ENCODE results near the gene LIPI.
"Not testable (repeated sequence)": the region's sequence is repeated elsewhere in the genome, so short reads cannot be mapped to it uniquely, and the experiment has no call there.

The LIPI gene

DNA sequence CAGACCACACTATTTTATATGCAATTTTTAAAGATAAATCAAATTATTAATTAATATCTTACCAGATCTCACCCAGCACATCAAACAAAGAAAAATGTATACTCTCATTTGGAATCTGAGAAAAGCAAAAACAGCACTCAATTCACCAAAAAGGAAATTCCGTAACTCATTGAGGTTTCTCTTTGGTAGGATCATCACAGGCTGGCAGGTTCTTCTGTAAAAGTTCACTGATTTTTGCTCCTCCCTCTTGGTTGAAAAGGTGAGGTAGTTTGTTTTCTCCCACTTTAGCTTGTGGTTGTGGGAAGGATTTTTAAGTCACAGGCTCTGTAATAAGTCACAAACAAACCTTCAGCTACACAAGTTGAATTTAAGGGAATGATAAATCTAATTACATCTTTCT lies at the start of gene LIPI:
Gene LIPI, minus strand, starts transcription at position 218 of the 400 bp plus-strand sequence. Its CDS starts 110 bp downstream, at position 108.
- DNase-seq (ENCODE audit: low spot score): no peak

GRCh38 chr21:14260174-14260764 lies 49.5 kb upstream of the LIPI start:
- DNase-seq (ENCODE audit: low spot score): no peak

DNA sequence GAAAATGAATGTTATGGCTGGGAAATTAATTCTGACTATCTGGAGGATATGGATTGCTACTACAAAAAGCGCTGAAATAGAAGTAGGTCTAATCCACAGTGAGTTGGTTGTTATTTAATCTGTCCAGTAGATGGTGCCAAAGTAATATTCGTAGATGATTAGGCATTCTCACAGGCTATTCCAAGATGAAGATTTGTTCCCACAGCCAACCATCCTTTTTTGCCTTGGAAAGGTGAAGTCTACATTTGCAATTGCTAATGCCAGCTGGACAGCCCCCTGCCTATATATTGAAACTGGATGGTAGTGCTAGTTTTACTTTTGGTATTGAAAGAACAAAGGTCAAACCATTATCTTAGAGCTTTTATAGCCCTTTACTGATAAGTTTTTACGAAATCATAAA lies 49.0 kb upstream of the LIPI start:
- peak; percentile 9 for DNase-seq (ENCODE audit: low spot score)

- DNase-seq (ENCODE audit: low spot score): no peak
Measured at GRCh38 chr21:14251336-14251735, 40.6 kb upstream of the LIPI start.

GRCh38 chr21:14245711-14246110 lies 35.0 kb upstream of the LIPI start:
- DNase-seq (ENCODE audit: low spot score): no peak

DNA sequence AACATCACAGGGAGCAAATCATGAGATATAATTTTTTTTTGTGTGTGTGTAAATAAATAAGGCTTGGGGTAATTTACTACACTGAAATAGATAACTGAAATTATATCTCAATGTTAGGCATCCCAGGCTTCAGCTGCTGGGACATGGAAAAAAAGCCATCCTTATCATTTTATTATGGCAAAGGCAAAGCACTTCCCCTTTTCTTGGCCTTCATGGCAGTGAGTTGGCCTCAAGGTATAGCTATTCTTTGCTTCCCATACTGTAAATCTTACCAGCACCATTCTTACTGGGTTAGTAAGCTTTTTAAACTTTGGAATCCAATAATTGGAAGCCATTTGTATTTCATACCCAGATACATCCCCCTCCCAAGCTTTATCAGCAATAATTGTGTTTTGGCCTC lies 34.2 kb upstream of the LIPI start:
- no peak for DNase-seq (ENCODE audit: low spot score)

DNA sequence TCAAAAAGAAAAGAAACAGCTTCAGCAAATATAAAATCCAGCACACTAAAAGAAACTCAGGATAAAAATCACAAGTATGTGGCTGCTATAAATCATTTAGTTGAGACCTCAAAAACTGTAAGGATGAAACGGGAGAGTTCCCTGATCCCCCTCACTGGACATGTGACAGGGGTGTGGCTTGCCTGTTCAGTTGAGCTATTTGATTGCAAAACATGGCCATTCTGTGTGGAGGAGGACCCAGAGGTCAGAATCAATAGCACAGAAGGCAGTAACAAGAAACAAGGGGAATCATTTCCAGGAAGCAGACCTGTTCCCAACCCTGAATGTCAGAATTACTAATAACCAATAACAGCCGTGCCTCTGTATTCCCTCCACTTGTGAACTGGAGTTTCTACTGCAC lies 33.1 kb upstream of the LIPI start:
- no peak for DNase-seq (ENCODE audit: low spot score)

DNA sequence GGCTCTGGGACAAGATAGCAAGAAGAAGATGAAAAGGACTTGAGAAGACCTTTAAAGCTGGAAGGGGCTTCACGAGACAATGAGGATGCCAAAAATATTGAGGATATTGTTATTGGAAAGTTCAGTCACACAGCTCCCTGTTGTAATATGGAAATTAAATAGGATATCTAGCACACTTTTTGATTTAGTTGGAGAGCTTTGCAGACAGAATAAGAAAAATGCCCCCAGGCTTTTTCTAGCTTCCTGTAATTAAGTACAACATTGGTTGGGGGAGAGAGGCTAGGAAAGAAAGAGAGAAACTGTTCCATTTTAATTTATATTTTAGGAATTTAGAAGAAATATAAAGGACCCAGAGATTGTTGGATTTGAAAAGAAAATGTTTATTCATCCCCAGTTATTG lies 32.7 kb upstream of the LIPI start:
- DNase-seq (ENCODE audit: low spot score): no peak

DNA sequence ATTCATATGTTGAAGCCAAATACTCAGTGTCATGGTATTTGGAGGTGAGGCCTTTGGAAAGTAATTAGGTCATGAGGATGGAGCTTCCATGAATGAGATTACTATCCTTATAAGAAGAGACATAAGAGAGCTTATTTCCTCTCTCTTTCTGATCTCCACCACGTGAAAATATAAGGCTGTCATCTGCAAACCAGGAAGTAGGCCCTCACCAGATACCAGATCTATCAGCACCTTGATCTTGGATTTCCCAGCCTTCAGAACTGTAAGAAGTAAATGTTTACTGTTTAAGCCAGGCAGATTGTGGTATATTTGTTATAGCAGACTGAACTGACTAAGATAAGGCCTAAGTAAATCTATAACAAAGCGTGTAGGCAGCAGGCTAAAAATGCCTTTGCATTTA lies 30.5 kb upstream of the LIPI start:
- DNase-seq (ENCODE audit: low spot score): no peak

DNA sequence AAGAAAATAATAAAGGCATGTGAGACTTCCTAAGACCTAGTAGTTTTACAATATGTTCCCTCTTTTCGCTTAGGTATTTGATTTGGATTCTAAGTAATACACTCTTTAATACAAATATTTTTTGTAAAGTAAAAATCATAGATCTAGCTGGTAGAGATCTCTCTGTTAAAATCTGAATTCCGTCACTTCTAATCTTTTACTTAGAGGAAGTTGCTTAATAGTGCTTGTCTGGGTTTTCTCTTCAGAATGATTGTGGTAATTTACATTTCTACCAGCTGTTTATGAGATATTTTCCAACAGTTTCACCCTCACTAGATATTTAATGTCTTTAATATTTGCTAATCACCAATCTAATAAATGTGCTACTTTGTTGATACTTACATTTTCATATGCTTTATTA lies 28.5 kb upstream of the LIPI start:
- no peak for DNase-seq (ENCODE audit: low spot score)

DNA sequence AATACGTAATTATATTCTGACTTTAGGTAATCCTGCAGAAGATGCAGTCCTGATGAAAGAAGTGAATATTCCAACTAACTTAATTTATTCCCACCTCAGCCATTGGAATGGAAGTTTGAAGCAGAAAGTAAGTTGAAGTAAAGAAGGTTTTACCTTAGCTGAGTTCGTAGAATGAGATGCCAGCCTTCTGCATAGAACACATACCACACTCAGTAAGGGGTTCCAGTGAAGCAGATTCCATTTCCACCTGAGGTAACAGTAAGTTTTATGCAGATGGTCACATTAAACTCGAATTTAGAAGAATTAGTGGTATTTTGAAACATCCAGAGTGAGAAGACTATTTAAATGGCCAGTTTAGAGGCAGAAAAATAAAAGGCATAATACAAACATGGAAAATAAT lies 25.4 kb upstream of the LIPI start:
- no peak for DNase-seq (ENCODE audit: low spot score)

DNA sequence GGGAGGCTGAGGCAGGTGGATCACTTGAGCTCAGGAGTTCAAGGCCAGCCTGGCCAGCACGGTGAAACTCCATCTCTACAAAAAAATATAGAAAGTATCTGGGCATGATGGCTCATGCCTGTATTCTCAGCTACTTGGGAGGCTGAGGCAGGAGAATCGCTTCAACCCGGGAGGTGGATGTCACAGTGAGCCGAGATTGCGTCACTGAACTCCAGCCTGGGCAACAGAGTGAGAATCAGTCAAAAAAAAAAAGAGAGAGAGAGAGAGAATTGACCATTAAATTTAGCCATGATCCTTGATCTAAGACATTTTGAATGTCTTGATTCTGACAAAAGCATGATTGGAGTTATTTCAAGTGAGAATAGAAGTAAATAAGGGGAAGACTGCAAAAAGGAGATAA lies 24.3 kb upstream of the LIPI start:
- no peak for DNase-seq (ENCODE audit: low spot score)

DNA sequence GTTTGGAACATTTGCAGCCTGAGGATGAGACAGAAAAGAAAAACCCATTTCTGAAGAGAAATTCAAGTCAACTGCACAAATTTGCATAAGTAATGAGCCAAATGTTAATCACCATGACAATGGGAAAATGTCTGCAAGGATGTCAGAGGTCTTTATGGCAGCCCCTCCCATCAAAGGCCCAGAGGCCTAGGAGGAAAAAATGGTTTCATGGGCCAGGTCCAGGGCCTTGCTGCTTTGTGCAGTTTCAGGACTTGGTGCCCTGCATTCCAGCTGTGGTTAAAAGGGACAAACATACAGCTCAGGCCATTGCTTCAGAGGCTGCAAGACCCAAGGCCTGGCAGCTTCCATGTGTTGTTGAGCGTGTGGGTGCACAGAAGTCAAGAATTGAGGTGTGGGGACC lies 18.6 kb upstream of the LIPI start:
- DNase-seq (ENCODE audit: low spot score): no peak

- no peak for DNase-seq (ENCODE audit: low spot score)
Measured at GRCh38 chr21:14223365-14223764, 12.6 kb upstream of the LIPI start.

DNA sequence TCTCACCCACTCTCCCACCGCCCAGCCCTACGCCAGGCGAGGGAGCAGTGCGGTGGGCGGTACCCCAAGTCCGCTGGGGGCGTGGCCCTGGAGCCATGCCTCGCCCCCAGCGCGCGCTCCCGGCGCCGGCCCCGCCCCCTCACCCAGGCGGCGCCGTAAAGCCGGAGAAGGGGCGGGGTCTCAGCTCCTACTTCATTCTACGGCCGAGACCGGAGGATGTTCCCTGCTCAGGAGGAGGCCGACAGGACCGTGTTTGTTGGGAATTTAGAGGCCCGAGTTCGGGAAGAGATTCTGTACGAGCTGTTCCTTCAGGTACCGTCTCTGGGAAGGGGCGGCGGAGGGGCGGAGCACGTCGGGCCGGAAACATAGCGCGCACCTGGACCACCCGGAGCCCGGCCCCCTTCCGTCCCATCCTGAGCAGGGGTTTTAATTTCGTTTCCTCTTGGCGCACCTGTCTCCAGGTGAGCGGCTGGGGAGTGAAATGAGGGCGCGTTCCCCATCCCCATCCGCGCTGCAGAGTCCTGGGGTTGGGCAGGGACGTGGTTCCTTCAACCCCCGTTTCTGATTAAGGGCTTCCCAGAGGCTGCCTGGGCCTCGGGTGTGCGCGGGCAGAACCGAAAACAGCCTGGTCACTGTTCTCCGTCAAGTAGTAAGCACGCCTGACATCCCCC lies 5.4 kb upstream of the LIPI start, which contains the start of gene RBM11:
Gene RBM11, plus strand, starts transcription at position 187 of the 671 bp plus-strand sequence. Its CDS starts 30 bp downstream, at position 217.
- peak; percentile 8 for DNase-seq (ENCODE audit: low spot score)

DNA sequence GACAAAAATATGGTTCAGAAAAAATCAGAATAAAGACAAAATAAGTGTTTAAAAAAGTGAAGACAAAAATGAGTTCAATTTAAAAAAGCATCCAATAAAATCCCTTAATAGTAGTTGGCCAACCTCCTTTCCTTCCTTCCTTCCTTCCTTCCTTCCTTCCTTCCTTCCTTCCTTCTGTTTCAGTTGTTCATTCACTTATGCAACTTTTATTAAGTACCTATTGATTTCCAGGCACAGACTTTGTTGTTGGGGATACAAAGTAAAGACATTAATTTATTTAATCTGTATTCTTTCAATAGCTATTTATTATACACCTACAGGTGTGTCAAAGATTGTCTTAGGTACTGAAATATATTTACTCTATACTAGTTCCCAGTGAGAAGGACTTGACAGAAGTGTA lies 2.4 kb upstream of the LIPI start:
- no peak for DNase-seq (ENCODE audit: low spot score)

DNA sequence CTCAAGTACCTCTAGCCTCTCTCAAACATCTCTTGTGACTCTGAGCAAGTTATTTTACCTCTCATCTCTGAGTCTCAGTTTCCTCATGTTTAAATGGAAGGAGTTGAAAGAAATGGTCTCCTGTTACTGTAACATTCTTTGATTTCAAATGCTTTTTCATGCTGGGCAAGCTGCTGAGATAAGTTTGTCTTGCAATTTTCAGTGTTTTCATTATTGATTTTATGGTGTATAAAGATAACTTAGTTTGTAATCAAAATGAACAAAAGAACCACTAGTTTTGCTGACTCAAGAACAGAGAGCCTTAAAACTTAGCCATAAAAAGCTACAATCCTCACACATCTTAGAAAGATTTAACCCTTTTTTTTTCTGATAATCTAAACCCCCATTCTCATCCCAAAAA lies 4.5 kb downstream of the LIPI start:
- DNase-seq (ENCODE audit: low spot score): no peak

- not testable (repeated sequence) for DNase-seq (ENCODE audit: low spot score)
Measured at GRCh38 chr21:14166463-14167223, 44.1 kb downstream of the LIPI start.

DNA sequence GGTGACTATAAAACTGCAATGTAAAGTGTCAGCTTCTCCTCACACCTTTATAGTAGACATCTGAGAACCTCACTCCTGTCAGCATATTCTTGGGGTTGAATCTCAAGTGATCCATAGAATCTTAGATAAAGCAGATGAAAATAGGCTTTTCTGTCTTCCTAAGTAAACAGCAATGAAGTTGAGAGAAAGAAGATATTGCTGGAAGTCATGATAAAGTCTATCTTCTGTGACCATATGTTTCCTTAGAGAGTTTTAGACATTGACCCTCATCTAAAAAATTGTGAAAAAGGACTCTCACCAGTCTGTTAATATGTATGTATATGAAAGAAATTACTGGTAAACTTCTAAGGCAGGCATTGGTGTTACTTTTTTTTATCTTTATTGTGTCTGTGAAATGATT lies 66.8 kb downstream of the LIPI start:
- DNase-seq (ENCODE audit: low spot score): no peak

DNA sequence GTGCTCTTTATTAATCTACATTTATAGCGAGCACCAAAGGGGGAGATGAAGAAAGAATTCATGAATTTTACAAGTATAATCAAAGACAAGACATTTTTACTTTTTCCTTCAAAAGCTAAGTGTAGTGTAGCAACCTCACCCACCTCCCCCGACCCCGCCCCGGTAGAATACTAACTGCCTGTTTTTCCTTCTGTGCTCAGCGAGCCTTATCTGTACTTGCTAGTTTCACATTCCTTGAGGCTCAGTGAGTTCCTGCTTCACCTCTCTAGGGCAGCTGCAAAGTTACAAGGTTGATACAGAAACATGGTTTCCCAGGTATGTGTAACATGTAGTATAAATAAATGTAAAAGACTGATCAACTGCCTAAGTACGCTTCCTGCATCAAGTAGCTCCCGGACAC lies 86.5 kb downstream of the LIPI start:
- no peak for DNase-seq (ENCODE audit: low spot score)

DNA sequence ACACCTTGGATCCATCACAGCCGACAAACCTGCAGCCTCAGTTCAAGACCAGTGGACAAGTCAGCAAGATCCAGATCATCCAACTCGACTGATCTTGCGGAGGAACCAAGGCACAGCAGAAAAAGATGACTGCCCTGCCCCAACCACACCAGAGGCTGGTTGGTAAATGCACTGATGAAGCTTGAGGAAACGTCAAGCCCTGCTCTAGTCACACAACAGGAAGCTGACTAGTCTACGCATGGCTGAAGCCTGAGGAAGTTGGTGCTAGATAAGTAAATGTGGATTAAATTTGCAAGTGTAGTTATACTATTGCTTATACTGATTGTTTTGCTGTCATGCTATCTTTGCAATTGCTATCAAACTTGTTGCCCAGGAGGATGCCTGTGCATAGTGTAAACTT lies 89.0 kb downstream of the LIPI start:
- no peak for DNase-seq (ENCODE audit: low spot score)

DNA sequence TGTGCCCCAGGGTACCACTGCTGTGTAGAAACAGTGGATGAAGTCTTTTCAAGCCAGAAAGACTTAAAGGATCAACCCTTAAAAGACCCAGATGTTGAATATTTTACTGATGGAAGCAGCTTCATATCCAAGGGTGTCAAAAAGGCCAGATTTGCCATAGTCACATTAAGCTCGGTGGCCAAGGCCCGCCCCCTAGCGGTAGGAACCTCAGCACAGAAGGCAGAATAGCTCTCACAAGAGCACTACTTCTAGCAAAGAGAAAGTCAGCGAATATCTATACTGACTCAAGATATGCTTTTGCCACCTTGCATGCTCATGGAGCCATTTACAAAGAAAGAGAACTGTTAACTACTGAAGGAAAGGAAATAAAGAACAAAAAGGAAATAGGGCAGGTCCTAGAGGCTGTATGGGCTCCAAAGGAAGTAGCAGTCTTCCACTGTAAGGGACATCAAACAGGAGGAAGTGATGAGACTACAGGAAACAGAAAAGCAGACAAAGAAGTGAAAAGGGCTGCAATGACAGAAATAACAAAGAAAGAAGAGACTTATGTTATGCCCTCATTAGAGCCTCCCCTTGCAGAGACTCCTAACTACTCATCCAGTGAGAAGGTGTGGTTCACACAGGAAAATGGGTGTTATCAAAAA lies 90.5 kb downstream of the LIPI start:
- no peak for DNase-seq (ENCODE audit: low spot score)

- no peak for DNase-seq (ENCODE audit: low spot score)
Measured at GRCh38 chr21:14119038-14119437, 91.7 kb downstream of the LIPI start.

All from hepatic stellate cell (primary cell).